GM18909 (cell line): ENCODE measurements around the gene MYRF.

ENCODE experiments used
- ATAC-seq: cut with Tn5 transposase; IDR thresholded peaks from one replicate; pipeline ENCODE4 v1.9.1; 2021; ENCODE audit warnings: mild to moderate bottlenecking; ENCODE audit not compliant: unreplicated experiment, poor library complexity

Gene MYRF

GRCh38 chr11:61791737-61792309 lies 39.4 kb downstream of the MYRF start:
- ATAC-seq, result peak; percentile 15

- peak; percentile 84 for ATAC-seq
Measured at GRCh38 chr11:61792310-61793082, 40.1 kb downstream of the MYRF start, which contains the start of the genes FEN1 and TMEM258. Gene FEN1 (plus strand): TSS chr11:61792911. CDS start chr11:61795362, 2,451 bp downstream. Gene TMEM258 (minus strand): TSS chr11:61792599. CDS start chr11:61792558, 41 bp downstream.

GRCh38 chr11:61793083-61793828 lies 40.8 kb downstream of the MYRF start:
- ATAC-seq, result peak; percentile 30

- ATAC-seq, result no peak
Measured at GRCh38 chr11:61793829-61794204, 41.4 kb downstream of the MYRF start.

- no peak for ATAC-seq
Measured at GRCh38 chr11:61794579-61794978, 42.1 kb downstream of the MYRF start.

- ATAC-seq, result no peak
Measured at GRCh38 chr11:61795459-61795858, 43.0 kb downstream of the MYRF start.

GRCh38 chr11:61795876-61796526 lies 43.6 kb downstream of the MYRF start:
- ATAC-seq, result no peak

GRCh38 chr11:61797263-61797944 lies 45.0 kb downstream of the MYRF start:
- ATAC-seq, result no peak

- ATAC-seq, result no peak
Measured at GRCh38 chr11:61799665-61800284, 47.3 kb downstream of the MYRF start.

- no peak for ATAC-seq
Measured at GRCh38 chr11:61800331-61801281, 48.2 kb downstream of the MYRF start.

GRCh38 chr11:61802605-61803004 lies 50.2 kb downstream of the MYRF start:
- ATAC-seq, result no peak

- no peak for ATAC-seq
Measured at GRCh38 chr11:61803889-61804647, 51.6 kb downstream of the MYRF start.

GRCh38 chr11:61805146-61805545 lies 52.7 kb downstream of the MYRF start:
- no peak for ATAC-seq

GRCh38 chr11:61806785-61807184 lies 54.3 kb downstream of the MYRF start:
- ATAC-seq, result no peak

GRCh38 chr11:61810671-61811175 lies 58.3 kb downstream of the MYRF start:
- ATAC-seq, result no peak

GRCh38 chr11:61811831-61812230 lies 59.4 kb downstream of the MYRF start:
- ATAC-seq, result no peak

- no peak for ATAC-seq
Measured at GRCh38 chr11:61812736-61813411, 60.4 kb downstream of the MYRF start.
